OCI-LY7 (cell line): ENCODE measurements around the gene DNPH1. TPM values are rescaled to one million over a fixed set of nuclear protein-coding genes. Genes with fewer than 3 reads are reported as not detected.

ENCODE experiments used
- BruUV-seq: library from RNA; stranded (reverse); fragments of 400-500 nt; replicated peaks from 2 replicates; lab custom pipeline; 2021; lab: Mats Ljungman, UMichigan
- CTCF ChIA-PET: fragments of 300-600 bp; sonication (Branson Sonifier 250); formaldehyde crosslinking; loops from one replicate; lab custom pipeline; 2022; ENCODE audit warnings: antibody characterized with exemption; ENCODE audit not compliant: unreplicated experiment; lab: Charles Lee
- POLR2A ChIA-PET: fragments of 300-600 bp; sonication (Branson Sonifier 250); formaldehyde crosslinking; loops from one replicate; lab custom pipeline; 2022; ENCODE audit warnings: antibody characterized with exemption; lab: Charles Lee
- DNase-seq: peaks from one replicate; pipeline ENCODE4 v3.0.0-alpha.2; 2015; ENCODE audit warnings: low spot score
- H2AFZ ChIP-seq: fragments of 200-600 bp; sonication (generic), shearing (Covaris generic); 2 replicates; pipeline ENCODE4 v1.6.1; 2014; ENCODE audit warnings: mild to moderate bottlenecking, antibody characterized with exemption, low read length, moderate library complexity
- H3K27ac ChIP-seq: fragments of 200-600 bp; sonication (generic); 2 replicates; pipeline ENCODE4 v1.5.1; 2014; ENCODE audit warnings: mixed run types, low read depth, mild to moderate bottlenecking, moderate library complexity, low read length, inconsistent platforms; ENCODE audit not compliant: poor library complexity, severe bottlenecking
- H3K36me3 ChIP-seq: fragments of 200-600 bp; sonication (generic); 2 replicates; pipeline ENCODE4 v1.6.1; 2014; ENCODE audit warnings: mild to moderate bottlenecking, antibody characterized with exemption, low read length, moderate library complexity, mixed read lengths; ENCODE audit not compliant: insufficient read depth
- H3K4me1 ChIP-seq: fragments of 200-600 bp; sonication (generic); 2 replicates; pipeline ENCODE4 v1.5.1; 2014; ENCODE audit warnings: mild to moderate bottlenecking, low read length; ENCODE audit not compliant: insufficient read depth, poor library complexity, severe bottlenecking
- H3K4me2 ChIP-seq: fragments of 200-600 bp; sonication (generic); 2 replicates; pipeline ENCODE4 v1.6.1; 2014; ENCODE audit warnings: mild to moderate bottlenecking, low read length
- H3K4me3 ChIP-seq: fragments of 200-600 bp; sonication (generic); 2 replicates; pipeline ENCODE4 v1.5.1; 2014; ENCODE audit warnings: mild to moderate bottlenecking, low read depth, low read length; ENCODE audit not compliant: poor library complexity, severe bottlenecking
- H3K79me2 ChIP-seq: fragments of 200-600 bp; sonication (generic); 2 replicates; pipeline ENCODE4 v1.6.1; 2016; ENCODE audit warnings: low read depth, mild to moderate bottlenecking, low read length, moderate library complexity, mixed read lengths; ENCODE audit not compliant: insufficient read depth
- H3K9me2 ChIP-seq: fragments of 200-600 bp; sonication (generic); 2 replicates; pipeline ENCODE4 v1.6.1; 2016; ENCODE audit warnings: mild to moderate bottlenecking, low read length, mixed read lengths; ENCODE audit not compliant: insufficient read depth
- H3K9me3 ChIP-seq: fragments of 200-600 bp; sonication (generic); 2 replicates; pipeline ENCODE4 v1.6.1; 2014; ENCODE audit warnings: mild to moderate bottlenecking, mixed run types, low read length, mixed read lengths
- H4K20me1 ChIP-seq: fragments of 200-600 bp; sonication (generic); 2 replicates; pipeline ENCODE4 v1.6.1; 2014; ENCODE audit warnings: mild to moderate bottlenecking, antibody characterized with exemption, low read length, moderate library complexity, mixed read lengths; ENCODE audit not compliant: insufficient read depth
- CTCF ChIP-seq: fragments of 200-600 bp; sonication (generic); conservative IDR thresholded peaks from 2 replicates; pipeline ENCODE4 v1.5.1; 2014; ENCODE audit warnings: mild to moderate bottlenecking, antibody characterized with exemption, low read length, moderate library complexity, mixed read lengths
- EZH2phosphoT487 ChIP-seq: fragments of 200-600 bp; sonication (generic); IDR thresholded peaks from 2 replicates; pipeline ENCODE4 v1.6.1; 2018; ENCODE audit warnings: low read depth, borderline replicate concordance, mild to moderate bottlenecking, mixed run types, antibody characterized with exemption, low read length, moderate library complexity, mixed read lengths
- intact Hi-C: fragments of 100-400 bp; cut with micrococcal nuclease; formaldehyde crosslinking; loops from one replicate; pipeline ENCODE4 v1.10.0; 2022; ENCODE audit not compliant: unreplicated experiment
- total RNA-seq, 2 experiments: library from RNA; depleted of rRNA in 1 of 2; stranded (reverse); fragments of >200 nt in 1 of 2; shearing (Covaris generic) in 1 of 2; gene quantifications; 2 replicates each; pipeline ENCODE4 v1.2.3, GENCODE V29; 2014 to 2022

The DNPH1 gene
- total RNA-seq, 2 experiments from 2014 or later: 65.5 to 111 TPM

- no peak overlapping the region for H3K27ac ChIP-seq
- H3K4me3 ChIP-seq: no peak overlapping the region
- peaks cover 19% of the 10 kb centered on the region for H3K36me3 ChIP-seq
- peaks cover 23% of the 10 kb centered on the region for H3K4me1 ChIP-seq
- ChIA-PET POLR2A (interaction anchor here (1.0 kb wide), 1 partner anchor 11 kb away, joined by 3 read pairs; no protein-coding TSS in a partner anchor), CTCF (no interaction called here)
- H3K9me2 ChIP-seq: no peaks in the 10 kb centered on the region
- no peaks in the 10 kb centered on the region for H3K79me2 ChIP-seq
- DNase-seq: no peak
- H4K20me1 ChIP-seq: no peaks in the 10 kb centered on the region
- no TSS peak for BruUV-seq
- intact Hi-C loops: no loop called here
- H3K9me3 ChIP-seq: no peaks in the 10 kb centered on the region
- no peak overlapping the region for H2AFZ ChIP-seq
- no peak for TF ChIP-seq CTCF
- no peak for TF ChIP-seq EZH2phosphoT487
- no peak overlapping the region for H3K4me2 ChIP-seq
Measured at GRCh38 chr6:43185391-43185985, 43.8 kb downstream of the DNPH1 start.

- H3K27ac ChIP-seq: no peak overlapping the region
- H3K9me2 ChIP-seq: no peaks in the 10 kb centered on the region
- ChIA-PET CTCF (no interaction called here), POLR2A (no interaction called here)
- no peak for DNase-seq
- BruUV-seq: no TSS peak
- no peaks in the 10 kb centered on the region for H3K79me2 ChIP-seq
- H3K9me3 ChIP-seq: no peaks in the 10 kb centered on the region
- intact Hi-C loops: no loop called here
- no peak overlapping the region for H2AFZ ChIP-seq
- peaks cover 19% of the 10 kb centered on the region for H3K36me3 ChIP-seq
- no peaks in the 10 kb centered on the region for H4K20me1 ChIP-seq
- TF ChIP-seq CTCF: no peak
- TF ChIP-seq EZH2phosphoT487: no peak
- peaks cover 23% of the 10 kb centered on the region for H3K4me1 ChIP-seq
- H3K4me2 ChIP-seq: no peak overlapping the region
- no peak overlapping the region for H3K4me3 ChIP-seq
Measured at GRCh38 chr6:43184268-43184985, 44.9 kb downstream of the DNPH1 start.

- TF ChIP-seq EZH2phosphoT487: no peak
- TF ChIP-seq CTCF: no peak
Measured at GRCh38 chr6:43183441-43183840, 45.8 kb downstream of the DNPH1 start.

More at GRCh38 chr6:43183441-43183840, 45.8 kb downstream of the DNPH1 start:
- peaks cover 23% of the 10 kb centered on the region for H3K4me1 ChIP-seq
- H3K9me3 ChIP-seq: no peaks in the 10 kb centered on the region
- H3K27ac ChIP-seq: no peak overlapping the region
- H4K20me1 ChIP-seq: no peaks in the 10 kb centered on the region
- no peak overlapping the region for H2AFZ ChIP-seq
- BruUV-seq: no TSS peak
- H3K9me2 ChIP-seq: no peaks in the 10 kb centered on the region
- intact Hi-C loops: no loop called here
- ChIA-PET CTCF (no interaction called here), POLR2A (interaction anchor here (0.7 to 1.6 kb wide), 2 partner anchors 254 to 624 kb away, joined by 3 to 5 read pairs; partner anchors contain the start of gene CNPY3)
- H3K79me2 ChIP-seq: no peaks in the 10 kb centered on the region
- DNase-seq: no peak
- peak overlapping the region; percentile 96 for H3K4me2 ChIP-seq
- H3K4me3 ChIP-seq: peak overlapping the region; percentile 85
- peaks cover 28% of the 10 kb centered on the region for H3K36me3 ChIP-seq
